ENCODE results near the gene EXOC4. TPM values are rescaled to one million over a fixed set of nuclear protein-coding genes. Genes with fewer than 3 reads are reported as not detected.

Gene EXOC4
- total and polyA plus RNA-seq, 2 of the 13 experiments (the other 11 are each of a cell fraction or from before 2014, with no cell fraction given): 22.5 to 39.0 TPM

DNA sequence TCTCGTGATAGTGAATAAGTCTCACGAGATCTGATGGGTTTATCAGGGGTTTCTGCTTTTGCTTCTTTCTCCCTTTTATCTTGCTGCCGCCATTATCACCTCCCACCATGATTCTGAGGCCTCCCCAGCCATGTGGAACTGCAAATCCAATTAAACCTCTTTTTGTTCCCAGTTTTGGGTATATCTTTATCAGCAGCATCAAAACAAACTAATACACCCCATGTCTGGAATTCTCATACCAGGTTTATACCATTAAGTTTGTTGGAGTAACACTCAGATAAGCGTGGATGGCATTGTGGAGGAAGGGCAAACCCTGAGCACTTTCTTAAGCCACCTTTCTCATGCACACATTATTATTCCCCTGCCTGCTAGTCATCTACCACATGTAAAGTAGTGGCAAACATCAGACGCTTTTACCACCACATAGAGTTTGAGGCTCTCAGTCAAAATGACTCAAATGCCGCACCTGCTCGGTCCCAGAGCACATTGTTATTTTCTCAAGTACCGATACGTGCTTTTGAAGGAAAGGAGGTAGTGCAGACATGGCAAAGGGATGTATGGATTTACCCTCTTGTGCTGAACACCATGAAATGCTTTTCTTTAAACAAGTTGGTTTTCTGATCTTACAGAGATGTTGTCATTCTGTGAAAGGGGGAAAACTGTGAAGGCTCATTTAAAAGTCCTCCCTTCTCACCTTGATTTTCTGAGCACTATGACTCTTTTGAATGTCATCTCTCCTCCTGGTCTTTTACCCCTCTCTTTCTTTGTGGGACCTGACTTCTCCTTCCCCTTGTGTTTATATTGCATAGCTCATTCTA is 429.7 kb downstream of the EXOC4 start:
- CTCF ChIA-PET (ENCODE audit: low intra/inter-chr PET ratio, low total read pairs): no interaction called here
- WGBS (ENCODE audit: low lambda C conversion rate): 76% methylated on average over 9 of the region's 9 CpGs
- Histone ChIP-seq H2AFZ (ENCODE audit: low read length) (no peak overlapping the region), H3K4me1 (ENCODE audit: insufficient read depth, low read length) (no peaks in the 10 kb centered on the region), H3K9ac (ENCODE audit: insufficient read depth, low read depth, low read length) (no peak overlapping the region), H3K79me2 (ENCODE audit: insufficient read depth, low read length) (no peaks in the 10 kb centered on the region), H3K9me3 (ENCODE audit: low read length) (no peaks in the 10 kb centered on the region), H3K4me3 (replicated peaks in 1 of 3; ENCODE audit: insufficient read depth in 1 of 3, low read depth in 2 of 3, low read length in 3 of 3) (no peak overlapping the region), H3K36me3 (replicated peaks in 1 of 2; ENCODE audit: control insufficient read depth in 1 of 2, insufficient read depth in 2 of 2, low read length in 2 of 2) (no peaks in the 10 kb centered on the region), H3K27me3 (ENCODE audit: control insufficient read depth in 1 of 2, insufficient read depth in 2 of 2, low read length in 2 of 2) (no peaks in the 10 kb centered on the region), H3K4me2 (ENCODE audit: low read depth, low read length) (no peak overlapping the region), H3K27ac (ENCODE audit: extremely low read length, insufficient read depth, low read length) (no peak overlapping the region), H4K20me1 (ENCODE audit: insufficient read depth, low read length) (no peaks in the 10 kb centered on the region)
- DNase-seq (ENCODE audit: low spot score) (no peak), ATAC-seq (no peak), FAIRE-seq (no peak)
- BruUV-seq (replicated peaks): no TSS peak
- TF ChIP-seq MTA1 (CRISPR knock-in tag; IDR thresholded peaks at IDR 0.05; ENCODE audit: borderline replicate concordance) (no peak), ZNF800 (CRISPR knock-in tag; IDR thresholded peaks at IDR 0.05) (no peak), ZNF136 (CRISPR knock-in tag; IDR thresholded peaks at IDR 0.05; ENCODE audit: low read depth) (no peak), HCFC1 (IDR thresholded peaks at IDR 0.05; ENCODE audit: low read depth, low read length) (no peak), ZNF660 (CRISPR knock-in tag; IDR thresholded peaks at IDR 0.05; ENCODE audit: borderline replicate concordance, low read depth) (no peak), CEBPZ (IDR thresholded peaks at IDR 0.05; ENCODE audit: low read length) (no peak), TIGD3 (CRISPR knock-in tag; IDR thresholded peaks at IDR 0.05; ENCODE audit: borderline replicate concordance) (no peak), ZNF850 (CRISPR knock-in tag; conservative IDR thresholded peaks at IDR 0.05) (no peak), ZNF121 (CRISPR knock-in tag; IDR thresholded peaks at IDR 0.05) (no peak)
- intact Hi-C loops (cut with micrococcal nuclease; ENCODE audit: unreplicated experiment): no loop called here
- in situ Hi-C loops (cut with HindIII; ENCODE audit: extremely low pct_ligation_motif_present, low pct_unique_long_range_greater_than_20kb): no loop called here
- POLR2A ChIA-PET: no interaction called here

Data from HepG2 (cell line).